GM10266 (cell line): ENCODE measurements around the gene PRKCD.

Experiments
- DNase-seq: peaks from one replicate; pipeline ENCODE4 v3.0.0; 2012; ENCODE audit errors: extremely low spot score
- TF ChIP-seq, protein P1 (sequence below): IDR thresholded peaks from 2 replicates; pipeline ENCODE4 v1.5.1; 2012; ENCODE audit warnings: mild to moderate bottlenecking, low read depth; ENCODE audit not compliant: control insufficient read depth, insufficient read depth; ENCODE audit errors: missing control alignments

The PRKCD gene

DNA sequence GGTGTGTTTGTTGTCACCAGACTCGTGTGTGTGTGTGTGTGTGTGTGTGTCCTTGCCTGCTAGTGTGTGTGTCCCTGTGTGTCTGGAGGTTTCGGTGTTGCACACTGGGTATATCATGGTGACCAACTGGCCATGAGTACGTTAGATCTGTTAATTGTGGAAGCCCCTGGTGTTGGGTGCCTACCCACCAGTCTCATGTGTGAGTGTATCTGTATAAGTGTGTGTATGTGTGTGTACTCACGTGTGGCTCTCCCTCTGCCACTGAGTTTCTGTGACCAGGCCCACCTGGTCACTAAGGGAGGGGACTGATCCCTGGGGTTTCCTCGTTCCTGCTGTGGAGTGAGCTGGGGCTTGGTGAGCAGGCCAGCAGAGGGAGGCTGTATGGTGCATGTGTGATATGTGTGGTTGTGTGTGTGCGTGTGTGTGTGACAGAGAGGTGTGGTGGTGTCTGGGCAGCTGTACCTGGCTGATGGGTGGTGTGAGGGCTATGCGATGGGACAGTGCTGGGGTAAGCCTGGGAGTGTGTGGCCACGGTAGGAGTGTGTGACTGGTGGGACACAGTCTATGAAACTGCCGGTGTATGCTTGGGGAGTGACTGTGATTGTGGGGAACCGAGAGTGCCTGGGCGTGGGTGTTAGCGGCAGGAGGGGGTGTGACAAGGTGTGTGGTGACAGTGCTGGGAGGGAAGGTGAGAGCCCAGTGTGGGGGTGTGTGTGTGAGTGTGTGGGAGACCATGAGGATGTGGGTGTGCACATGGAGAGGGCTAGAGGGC is 1.8 kb downstream of the PRKCD start:
- DNase-seq = no peak
- TF ChIP-seq, protein P1, sequence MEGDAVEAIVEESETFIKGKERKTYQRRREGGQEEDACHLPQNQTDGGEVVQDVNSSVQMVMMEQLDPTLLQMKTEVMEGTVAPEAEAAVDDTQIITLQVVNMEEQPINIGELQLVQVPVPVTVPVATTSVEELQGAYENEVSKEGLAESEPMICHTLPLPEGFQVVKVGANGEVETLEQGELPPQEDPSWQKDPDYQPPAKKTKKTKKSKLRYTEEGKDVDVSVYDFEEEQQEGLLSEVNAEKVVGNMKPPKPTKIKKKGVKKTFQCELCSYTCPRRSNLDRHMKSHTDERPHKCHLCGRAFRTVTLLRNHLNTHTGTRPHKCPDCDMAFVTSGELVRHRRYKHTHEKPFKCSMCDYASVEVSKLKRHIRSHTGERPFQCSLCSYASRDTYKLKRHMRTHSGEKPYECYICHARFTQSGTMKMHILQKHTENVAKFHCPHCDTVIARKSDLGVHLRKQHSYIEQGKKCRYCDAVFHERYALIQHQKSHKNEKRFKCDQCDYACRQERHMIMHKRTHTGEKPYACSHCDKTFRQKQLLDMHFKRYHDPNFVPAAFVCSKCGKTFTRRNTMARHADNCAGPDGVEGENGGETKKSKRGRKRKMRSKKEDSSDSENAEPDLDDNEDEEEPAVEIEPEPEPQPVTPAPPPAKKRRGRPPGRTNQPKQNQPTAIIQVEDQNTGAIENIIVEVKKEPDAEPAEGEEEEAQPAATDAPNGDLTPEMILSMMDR = no peak

DNA sequence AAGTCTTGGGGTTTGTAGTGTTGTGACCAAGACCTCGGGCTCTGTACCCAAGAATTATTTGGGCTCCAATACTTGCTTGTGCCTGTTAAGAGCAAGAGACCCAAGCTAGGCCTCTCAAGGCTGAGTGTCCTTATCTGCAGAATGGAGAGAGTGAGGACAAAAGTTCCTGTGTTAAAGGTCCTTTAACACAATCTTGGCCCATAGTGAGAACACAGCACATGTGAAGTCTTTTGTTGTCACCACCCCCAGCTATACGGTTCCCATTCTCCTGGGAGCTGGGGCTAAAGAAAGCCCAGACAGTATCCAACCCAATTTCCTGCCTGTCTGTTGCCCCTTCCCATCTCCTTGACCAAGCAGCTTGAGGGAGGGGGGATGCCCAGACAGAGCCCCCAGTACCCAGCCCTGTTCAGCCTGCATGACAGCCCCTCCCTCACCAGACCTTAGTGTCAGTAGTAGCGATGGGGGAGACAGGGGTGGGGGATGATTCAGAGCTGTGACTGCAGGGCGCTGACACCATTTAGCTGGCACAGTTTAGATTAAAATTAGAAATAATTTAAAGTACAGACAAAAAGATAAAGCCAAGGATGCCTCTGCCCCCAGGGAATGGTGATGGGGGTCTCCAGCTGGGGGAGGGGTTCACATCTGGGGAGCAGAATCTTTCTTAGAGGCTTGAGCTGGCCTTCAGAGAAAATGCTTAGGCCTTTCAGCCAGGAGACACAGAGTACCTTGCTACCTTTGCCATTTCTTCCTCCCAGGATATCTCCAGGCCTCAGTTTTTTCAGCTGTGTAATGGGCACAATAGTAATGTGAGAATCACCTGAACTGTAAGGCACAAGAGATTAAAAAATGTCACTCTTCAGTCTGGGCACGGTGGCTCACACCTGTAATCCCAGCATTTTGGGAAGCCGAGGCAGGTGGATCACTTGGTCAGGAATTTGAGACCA is 2.7 kb downstream of the PRKCD start:
- TF ChIP-seq, protein P1 = no peak
- no peak for DNase-seq

DNA sequence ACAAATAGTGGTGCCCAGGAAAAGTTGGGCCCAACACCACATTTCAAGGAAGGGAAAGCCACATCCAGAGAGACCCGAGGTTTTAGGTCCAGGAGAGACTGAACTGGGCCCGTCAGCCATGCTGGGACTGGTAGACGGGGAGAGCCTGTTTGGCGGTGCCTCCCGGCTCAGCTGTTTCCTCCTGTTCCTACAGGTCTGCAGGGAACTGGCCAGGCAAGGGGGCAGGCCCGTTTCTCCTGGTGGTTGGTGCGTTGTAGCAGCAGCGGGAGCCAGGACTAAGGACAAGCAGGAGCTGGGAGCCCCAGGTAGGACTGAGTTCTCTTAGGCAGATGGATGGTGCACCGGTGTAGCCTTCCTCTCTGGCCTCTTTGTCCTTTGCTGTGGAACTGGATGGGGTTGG is 3.9 kb downstream of the PRKCD start:
- TF ChIP-seq, protein P1 = no peak
- DNase-seq = no peak

DNA sequence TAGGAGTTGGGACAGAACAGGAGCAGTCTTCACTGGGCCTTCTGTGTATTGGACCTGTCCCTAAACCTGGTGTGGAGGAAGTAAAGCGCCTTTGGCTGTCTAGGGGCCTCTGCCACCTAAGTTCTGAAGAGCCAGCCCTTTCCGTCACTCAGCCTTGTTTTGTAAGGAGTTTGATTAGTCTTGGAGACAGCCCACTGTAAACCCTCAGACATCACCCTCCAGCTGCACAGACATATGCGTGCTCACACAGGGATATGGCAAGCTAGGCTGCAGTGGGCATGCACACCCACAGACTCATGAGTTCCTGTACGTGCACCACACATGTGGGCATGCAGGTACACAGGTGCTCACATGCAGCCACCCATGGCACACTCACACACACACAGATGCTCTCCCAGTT is 5.2 kb downstream of the PRKCD start:
- no peak for DNase-seq
- TF ChIP-seq, protein P1 = no peak

DNA sequence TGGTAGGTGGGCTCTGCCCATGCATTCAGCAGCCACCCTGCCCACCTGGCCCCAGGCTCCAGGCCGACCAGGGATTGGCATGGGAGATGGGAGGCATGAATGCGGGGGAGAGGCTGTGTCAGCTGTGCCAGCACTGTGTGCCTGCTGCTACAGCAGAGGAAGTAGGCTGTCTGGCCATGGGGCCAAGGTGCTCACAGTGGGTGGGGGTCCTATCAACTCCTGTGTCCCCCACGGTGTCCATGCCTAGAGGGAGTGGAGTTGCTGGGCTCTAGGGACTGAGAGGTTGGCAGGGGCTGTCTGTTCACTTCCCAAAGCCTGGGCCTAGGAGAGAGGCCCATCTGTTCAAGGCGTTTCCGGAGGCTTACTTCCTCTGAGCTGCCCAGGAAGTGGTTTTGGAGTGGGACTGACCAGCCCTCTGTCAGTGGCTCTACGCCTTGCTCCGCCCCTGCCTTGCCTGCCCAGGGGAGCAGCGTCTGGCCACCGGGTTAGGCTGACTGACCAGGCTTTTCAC is 5.8 kb downstream of the PRKCD start:
- TF ChIP-seq, protein P1 = no peak
- DNase-seq = no peak

DNA sequence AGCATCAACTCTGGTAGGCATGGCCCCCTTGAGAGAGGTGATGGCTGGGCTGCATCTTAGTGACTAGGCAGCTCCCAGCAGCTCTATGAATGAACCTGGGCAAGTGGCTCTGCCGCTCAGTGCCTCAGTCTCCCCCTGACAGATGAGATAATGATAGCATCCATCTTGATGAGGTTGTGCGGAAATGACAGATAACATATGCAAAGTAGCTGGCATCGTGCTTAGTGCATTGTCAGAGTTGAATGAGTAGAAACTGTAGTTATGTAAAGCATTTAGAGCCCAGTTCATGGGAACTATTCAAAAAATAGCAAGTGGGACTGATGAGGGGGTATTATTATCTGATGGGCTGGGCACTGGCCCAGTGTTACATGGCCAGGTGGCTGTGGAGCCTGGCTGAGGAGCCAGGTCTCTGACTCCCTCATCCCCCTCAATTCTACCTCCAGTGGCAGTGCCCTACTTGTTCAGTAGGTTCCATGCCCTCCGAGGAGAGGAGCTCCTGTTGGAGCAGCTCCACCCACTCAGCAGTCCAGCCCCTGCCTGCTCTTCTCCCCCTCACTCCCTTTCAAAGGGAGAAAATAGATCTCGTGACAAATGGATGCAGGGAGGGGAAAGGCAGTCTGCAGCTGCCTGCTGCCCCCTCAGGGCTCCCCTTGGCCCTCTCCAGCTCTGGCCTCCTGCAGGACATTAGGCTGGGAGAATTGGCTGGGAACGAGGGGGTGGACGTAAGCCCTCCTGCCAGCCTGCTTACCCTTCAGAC is 6.6 kb downstream of the PRKCD start:
- TF ChIP-seq, protein P1 = no peak
- DNase-seq = no peak
